Gastroesophageal sphincter (tissue), 4 donors: ENCODE measurements around the gene CMIP. TPM values are rescaled to one million over a fixed set of nuclear protein-coding genes. Genes with fewer than 3 reads are reported as not detected.

Source experiments
- ATAC-seq: fragments of 150-250 bp; one replicate; pipeline ENCODE4 v1.9.1; 2016; ENCODE audit warnings: mild to moderate bottlenecking, moderate library complexity
- H3K27ac ChIP-seq, 4 donors: fragments of 200-600 bp; sonication (generic) in 3 of 4; 1 replicate in 3 of 4; 2 replicates in 1 of 4; pipeline ENCODE4 v1.5.1; 2016 to 2019
- H3K27me3 ChIP-seq: fragments of 200-600 bp; sonication (generic); one replicate; pipeline ENCODE4 v1.5.1; 2019
- H3K36me3 ChIP-seq, 2 donors: fragments of 200-600 bp; sonication (generic); one replicate each; pipeline ENCODE4 v1.5.1; 2019; ENCODE audit warnings: control low read depth in 1 of 2
- H3K4me1 ChIP-seq, 3 donors: fragments of 200-600 bp; sonication (generic); 1 replicate in 2 of 3; 2 replicates in 1 of 3; pipeline ENCODE4 v1.5.1; 2016 to 2019; ENCODE audit warnings: control low read depth in 2 of 3
- H3K4me3 ChIP-seq, 2 donors: fragments of 200-600 bp; sonication (generic); one replicate each; pipeline ENCODE4 v1.5.1; 2019; ENCODE audit warnings: mild to moderate bottlenecking in 1 of 2, moderate library complexity in 1 of 2
- H3K9me3 ChIP-seq, 3 donors: fragments of 200-600 bp; sonication (generic); one replicate each; pipeline ENCODE4 v1.5.1; 2017 to 2019; ENCODE audit warnings: control low read depth in 2 of 3
- CTCF ChIP-seq, 4 experiments: fragments of 200-600 bp in 2 of 4; fragments of 450-650 bp in 2 of 4; sonication (generic) in 1 of 4; IDR thresholded peaks; one replicate each; pipeline ENCODE4 v1.5.1; 2017 to 2019; ENCODE audit warnings: antibody characterized with exemption in 4 of 4, mild to moderate bottlenecking in 2 of 4, moderate library complexity in 2 of 4
- EP300 ChIP-seq: sonication (generic); formaldehyde crosslinking; IDR thresholded peaks from one replicate; pipeline ENCODE4 v1.6.1; 2017; ENCODE audit warnings: antibody characterized with exemption, mild to moderate bottlenecking
- POLR2A ChIP-seq, 2 donors: fragments of 450-650 bp; IDR thresholded peaks; one replicate each; pipeline ENCODE4 v1.6.1; 2017; ENCODE audit warnings: antibody characterized with exemption in 2 of 2, mild to moderate bottlenecking in 2 of 2, moderate library complexity in 1 of 2
- POLR2AphosphoS5 ChIP-seq: sonication (generic); formaldehyde crosslinking; IDR thresholded peaks from one replicate; pipeline ENCODE4 v1.6.1; 2017; ENCODE audit warnings: antibody characterized with exemption
- WGBS, 2 donors: methylation state at CpG; one replicate each; pipeline ENCODE4 v1.1.5; 2018; ENCODE audit warnings: low coverage in 1 of 2; 5-methylcytosine and 5-hydroxymethylcytosine counted together
- total RNA-seq, 4 donors: library from RNA; depleted of rRNA; stranded (reverse); fragments of >200 nt; gene quantifications; one replicate each; pipeline ENCODE4 v1.1.0, GENCODE V29; 2016

The CMIP gene
- total RNA-seq, 4 donors from 2014 or later = 13.4 to 24.0 (median 19.2) TPM

GRCh38 chr16:81709016-81709900 is 264.6 kb downstream of the CMIP start:
- no peak for ATAC-seq
- TF ChIP-seq POLR2A (IDR thresholded peaks at IDR 0.05) (no peak), CTCF (IDR thresholded peaks at IDR 0.05) (no peak), EP300 (no peak), POLR2AphosphoS5 (no peak)
- Histone ChIP-seq H3K4me1 (peaks cover 0 to 45% (median 2%) of the 10 kb centered on the region in 3 donors), H3K9me3 (no peaks in the 10 kb centered on the region), H3K4me3 (no peak overlapping the region), H3K27ac (no peak overlapping the region), H3K27me3 (no peaks in the 10 kb centered on the region), H3K36me3 (peaks cover 0 to 63% of the 10 kb centered on the region in 2 donors)
- 50 to 67% methylated on average over 1 to 10 of the region's 21 CpGs for WGBS, 2 donors

- ATAC-seq = no peak
- TF ChIP-seq POLR2AphosphoS5 (no peak), EP300 (no peak), CTCF (IDR thresholded peaks at IDR 0.05) (no peak), POLR2A (IDR thresholded peaks at IDR 0.05) (no peak)
- Histone ChIP-seq H3K4me3 (no peak overlapping the region), H3K27ac (no peak overlapping the region), H3K4me1 (peaks cover 0 to 45% (median 2%) of the 10 kb centered on the region in 3 donors), H3K36me3 (peaks cover 0 to 56% of the 10 kb centered on the region in 2 donors), H3K9me3 (no peaks in the 10 kb centered on the region), H3K27me3 (no peaks in the 10 kb centered on the region)
- WGBS, 2 donors = 88 to 91% methylated on average over 5 to 6 of the region's 20 CpGs
These were observed 265.4 kb downstream of the CMIP start for GRCh38 chr16:81710044-81710443.

- Histone ChIP-seq H3K4me1 (peaks cover 0 to 48% (median 2%) of the 10 kb centered on the region in 3 donors), H3K27ac (no peak overlapping the region), H3K27me3 (no peaks in the 10 kb centered on the region), H3K4me3 (no peak overlapping the region), H3K9me3 (no peaks in the 10 kb centered on the region), H3K36me3 (peaks cover 0 to 51% of the 10 kb centered on the region in 2 donors)
- 61 to 76% methylated on average over 9 to 10 of the region's 12 CpGs for WGBS, 2 donors
- TF ChIP-seq POLR2A (IDR thresholded peaks at IDR 0.05) (no peak), EP300 (no peak), POLR2AphosphoS5 (no peak), CTCF (IDR thresholded peaks at IDR 0.05) (no peak)
- ATAC-seq = no peak
These were observed 266.0 kb downstream of the CMIP start for GRCh38 chr16:81710596-81710995.

- Histone ChIP-seq H3K9me3 (no peaks in the 10 kb centered on the region), H3K4me3 (no peak overlapping the region), H3K27me3 (no peaks in the 10 kb centered on the region), H3K36me3 (peaks cover 0 to 39% of the 10 kb centered on the region in 2 donors), H3K27ac (peak overlapping the region in 1 of 4 donors; percentile 24), H3K4me1 (peaks cover 0 to 44% (median 2%) of the 10 kb centered on the region in 3 donors)
- peak; percentile 26 for ATAC-seq
- TF ChIP-seq CTCF (IDR thresholded peaks at IDR 0.05) = no peak
- TF ChIP-seq POLR2AphosphoS5 = peak; percentile 94
- 6 to 15% methylated on average over 2 to 9 of the region's 21 CpGs for WGBS, 2 donors
These were observed 267.2 kb downstream of the CMIP start for GRCh38 chr16:81711657-81712319.
